HEK293T (cell line): ENCODE results near the gene NEO1.

Source experiments
- CTCF ChIA-PET: fragments of 350-600 bp; formaldehyde crosslinking; extraction: SDS; loops from one replicate; lab custom pipeline; 2021; ENCODE audit warnings: antibody characterized with exemption, inconsistent platforms; lab: Yijun Ruan, JAX
- POLR2A ChIA-PET: fragments of 350-600 bp; formaldehyde crosslinking; extraction: SDS; loops from one replicate; lab custom pipeline; 2020; ENCODE audit warnings: antibody characterized with exemption, inconsistent platforms; lab: Yijun Ruan, JAX
- DNase-seq: peaks from one replicate; pipeline ENCODE4 v3.0.0; 2012; ENCODE audit warnings: mixed read lengths; ENCODE audit errors: extremely low spot score
- ARNT ChIP-seq: fragments of 450-650 bp; IDR thresholded peaks from 2 replicates; pipeline ENCODE4 v1.6.1; 2017; ENCODE audit warnings: mild to moderate bottlenecking
- BHLHE40 ChIP-seq: fragments of 450-650 bp; IDR thresholded peaks from 2 replicates; pipeline ENCODE4 v1.6.1; 2016; ENCODE audit warnings: mild to moderate bottlenecking, moderate library complexity, borderline replicate concordance
- CTBP1 ChIP-seq: fragments of 450-650 bp; IDR thresholded peaks from 2 replicates; pipeline ENCODE4 v1.6.1; 2016; ENCODE audit warnings: borderline replicate concordance
- ELF4 ChIP-seq: fragments of 450-650 bp; IDR thresholded peaks from 2 replicates; pipeline ENCODE4 v1.6.1; 2017; ENCODE audit warnings: antibody characterized with exemption
- FOXA1 ChIP-seq: fragments of 450-650 bp; IDR thresholded peaks from 2 replicates; pipeline ENCODE4 v1.6.1; 2016; ENCODE audit warnings: mild to moderate bottlenecking
- FOXK2 ChIP-seq: fragments of 450-650 bp; IDR thresholded peaks from 2 replicates; pipeline ENCODE4 v1.6.1; 2016; ENCODE audit warnings: mild to moderate bottlenecking
- FOXM1 ChIP-seq: fragments of 450-650 bp; IDR thresholded peaks from 2 replicates; pipeline ENCODE4 v1.6.1; 2017; ENCODE audit warnings: mild to moderate bottlenecking, borderline replicate concordance
- HDGF ChIP-seq: fragments of 450-650 bp; IDR thresholded peaks from 2 replicates; pipeline ENCODE4 v1.6.1; 2017; ENCODE audit warnings: antibody characterized with exemption, borderline replicate concordance
- L3MBTL2 ChIP-seq: fragments of 450-650 bp; conservative IDR thresholded peaks from 2 replicates; pipeline ENCODE4 v1.6.1; 2016; ENCODE audit warnings: mild to moderate bottlenecking
- LEF1 ChIP-seq: fragments of 450-650 bp; IDR thresholded peaks from 2 replicates; pipeline ENCODE4 v1.6.1; 2017; ENCODE audit warnings: mild to moderate bottlenecking, borderline replicate concordance
- NFRKB ChIP-seq: fragments of 450-650 bp; IDR thresholded peaks from 2 replicates; pipeline ENCODE4 v1.6.1; 2016; ENCODE audit warnings: mild to moderate bottlenecking, moderate library complexity
- SP1 ChIP-seq: fragments of 450-650 bp; IDR thresholded peaks from 2 replicates; pipeline ENCODE4 v1.6.1; 2017
- SUZ12 ChIP-seq: fragments of 450-650 bp; IDR thresholded peaks from 2 replicates; pipeline ENCODE4 v1.6.1; 2016; ENCODE audit warnings: mild to moderate bottlenecking
- TARDBP ChIP-seq: fragments of 450-650 bp; IDR thresholded peaks from 2 replicates; pipeline ENCODE4 v1.6.1; 2016
- ZNF384 ChIP-seq: fragments of 450-650 bp; IDR thresholded peaks from 2 replicates; pipeline ENCODE4 v1.6.1; 2016
- TF ChIP-seq, protein P1 (sequence below): fragments of 450-650 bp; IDR thresholded peaks from 2 replicates; pipeline ENCODE4 v1.6.1; 2016

Gene NEO1

DNA sequence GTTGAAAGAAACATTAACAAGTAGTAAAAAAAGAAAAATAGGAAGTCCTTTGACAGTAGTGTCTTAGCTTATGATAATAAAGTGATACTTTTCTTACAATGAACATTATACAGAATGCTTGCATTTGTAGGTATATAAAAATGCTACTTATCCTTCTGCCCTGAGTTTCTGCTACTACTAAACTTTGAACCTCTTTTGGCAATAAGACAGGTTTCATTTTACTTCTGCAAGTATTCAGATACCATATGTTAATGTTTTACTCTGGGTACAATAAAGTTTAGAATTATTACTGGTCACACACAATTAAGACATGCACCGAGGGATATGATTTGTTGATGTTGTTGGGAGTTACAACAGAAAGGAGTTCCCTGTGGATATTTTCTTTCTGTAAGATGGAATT, 57.9 kb downstream of the NEO1 start:
- no peak for TF ChIP-seq LEF1
- TF ChIP-seq HDGF = no peak
- TF ChIP-seq FOXA1 = no peak
- no peak for TF ChIP-seq TARDBP
- TF ChIP-seq BHLHE40 = no peak
- TF ChIP-seq ARNT = no peak
- TF ChIP-seq FOXM1 = no peak
- TF ChIP-seq ELF4 = no peak
- TF ChIP-seq SP1 = no peak
- no peak for TF ChIP-seq SUZ12
- TF ChIP-seq, protein P1, sequence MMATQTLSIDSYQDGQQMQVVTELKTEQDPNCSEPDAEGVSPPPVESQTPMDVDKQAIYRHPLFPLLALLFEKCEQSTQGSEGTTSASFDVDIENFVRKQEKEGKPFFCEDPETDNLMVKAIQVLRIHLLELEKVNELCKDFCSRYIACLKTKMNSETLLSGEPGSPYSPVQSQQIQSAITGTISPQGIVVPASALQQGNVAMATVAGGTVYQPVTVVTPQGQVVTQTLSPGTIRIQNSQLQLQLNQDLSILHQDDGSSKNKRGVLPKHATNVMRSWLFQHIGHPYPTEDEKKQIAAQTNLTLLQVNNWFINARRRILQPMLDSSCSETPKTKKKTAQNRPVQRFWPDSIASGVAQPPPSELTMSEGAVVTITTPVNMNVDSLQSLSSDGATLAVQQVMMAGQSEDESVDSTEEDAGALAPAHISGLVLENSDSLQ = no peak
- no peak for TF ChIP-seq ZNF384
- TF ChIP-seq CTBP1 = no peak
- no peak for TF ChIP-seq L3MBTL2
- TF ChIP-seq FOXK2 = no peak
- no peak for TF ChIP-seq NFRKB
- DNase-seq = no peak
- ChIA-PET CTCF (interaction anchor here (0.6 kb wide), 1 partner anchor 97 kb away, joined by 3 read pairs; no protein-coding TSS in a partner anchor), POLR2A (no interaction called here)

DNA sequence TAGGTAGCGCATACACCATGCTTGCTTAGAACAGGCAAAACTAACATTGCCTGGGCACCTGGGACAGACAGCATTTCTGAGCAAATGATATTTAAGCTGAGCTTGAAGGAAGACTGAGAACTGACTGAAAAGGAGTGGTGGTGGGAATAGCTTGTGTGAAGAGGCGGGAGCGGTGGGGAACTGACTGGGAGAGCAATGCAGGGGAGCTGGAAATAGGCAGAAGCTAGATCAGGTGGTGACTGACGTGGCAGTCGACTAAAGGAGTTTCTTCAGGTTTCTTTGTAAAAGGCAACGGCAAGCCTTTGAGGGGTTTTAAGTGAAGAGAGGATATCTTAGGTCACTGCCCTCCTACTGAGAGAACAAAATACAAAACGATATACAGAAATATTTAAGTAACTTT, 61.8 kb downstream of the NEO1 start:
- CTCF ChIA-PET = interaction anchor here (1.0 kb wide), 1 partner anchor 151 kb away, joined by 3 read pairs; no protein-coding TSS in a partner anchor
- POLR2A ChIA-PET = no interaction called here
- peak; percentile 17 for DNase-seq
- TF ChIP-seq ARNT = no peak
- TF ChIP-seq, protein P1 = peak; percentile 57; the same call in 1 of the 2 replicates

DNA sequence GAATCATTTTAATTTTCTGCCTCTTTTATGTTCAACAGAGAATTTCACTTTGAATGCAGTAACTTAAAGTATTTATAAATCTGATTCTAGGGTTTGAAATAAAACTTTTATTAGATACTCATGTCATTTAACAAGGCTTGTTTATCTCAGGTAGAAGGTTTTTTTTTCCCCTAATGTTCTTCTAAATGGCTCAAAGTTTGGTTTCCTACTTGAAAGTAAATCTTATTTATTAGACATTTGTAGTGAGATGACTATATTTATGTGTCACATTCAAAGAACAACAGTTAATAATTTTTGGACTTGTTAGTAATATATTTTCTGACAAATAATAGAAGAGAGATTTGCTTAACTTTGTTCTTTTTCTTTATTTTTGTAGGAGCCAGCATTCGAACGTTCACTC, 63.9 kb downstream of the NEO1 start:
- DNase-seq = no peak
- no peak for TF ChIP-seq SUZ12
- TF ChIP-seq, protein P1 = peak; percentile 70
- TF ChIP-seq ZNF384 = peak; percentile 71; the same call in 1 of the 2 replicates
- CTCF ChIA-PET = interaction anchor here (0.7 kb wide), 1 partner anchor 234 kb away, joined by 5 read pairs; no protein-coding TSS in a partner anchor
- POLR2A ChIA-PET = interaction anchor here (0.6 kb wide), 1 partner anchor 14 kb away, joined by 3 read pairs; no protein-coding TSS in a partner anchor

DNA sequence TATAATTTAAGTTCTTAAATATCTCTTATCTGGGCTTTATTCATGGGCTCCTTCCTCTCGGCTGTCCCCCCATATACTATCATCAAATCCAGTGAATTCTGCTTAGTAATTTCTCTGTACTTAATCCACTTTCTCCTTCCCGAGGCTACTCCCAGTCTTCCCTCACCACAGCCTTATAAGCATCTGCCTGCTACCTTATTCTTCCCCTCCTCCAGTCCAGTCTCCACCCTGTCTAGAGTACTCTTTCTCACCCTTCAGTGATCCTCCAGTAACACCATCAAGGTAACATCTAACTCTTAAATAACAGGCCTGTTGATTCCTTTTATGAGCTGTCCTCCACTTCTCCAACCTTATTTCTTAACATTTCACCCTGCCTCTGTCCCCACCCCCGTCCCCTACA, 65.8 kb downstream of the NEO1 start:
- TF ChIP-seq TARDBP = no peak
- no peak for TF ChIP-seq NFRKB
- TF ChIP-seq ARNT = no peak
- TF ChIP-seq HDGF = no peak
- no peak for DNase-seq
- POLR2A ChIA-PET = no interaction called here
- CTCF ChIA-PET = no interaction called here

DNA sequence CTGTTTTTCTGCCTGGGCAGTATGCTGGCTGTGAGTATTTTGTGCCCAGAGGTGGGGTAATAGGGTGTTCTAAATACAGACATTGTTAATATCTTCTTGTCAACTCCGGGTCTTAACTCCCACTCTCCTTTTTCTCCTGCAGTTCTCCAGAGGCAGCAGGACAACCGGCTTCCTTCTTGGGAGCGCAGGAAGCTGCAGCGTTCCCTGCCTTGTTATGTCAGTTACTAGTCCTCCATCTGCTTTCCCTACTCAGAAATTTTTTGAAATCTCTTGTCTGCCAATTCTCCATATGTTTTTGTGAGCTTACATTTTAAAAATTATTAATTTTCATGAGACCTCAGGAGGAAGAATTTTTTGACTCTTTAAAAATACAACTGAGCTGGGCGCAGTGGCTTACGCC, 67.2 kb downstream of the NEO1 start:
- no peak for TF ChIP-seq NFRKB
- no peak for TF ChIP-seq HDGF
- TF ChIP-seq LEF1 = no peak
- no peak for TF ChIP-seq SP1
- no peak for TF ChIP-seq FOXM1
- no peak for TF ChIP-seq FOXK2
- no peak for TF ChIP-seq ARNT
- TF ChIP-seq FOXA1 = no peak
- TF ChIP-seq ZNF384 = no peak
- no peak for TF ChIP-seq SUZ12
- TF ChIP-seq BHLHE40 = no peak
- no peak for TF ChIP-seq CTBP1
- TF ChIP-seq ELF4 = no peak
- TF ChIP-seq L3MBTL2 = no peak
- TF ChIP-seq TARDBP = no peak
- TF ChIP-seq, protein P1 = no peak
- CTCF ChIA-PET = interaction anchor here (1.3 kb wide), 1 partner anchor 27 kb away, joined by 3 read pairs; no protein-coding TSS in a partner anchor
- DNase-seq = no peak
- POLR2A ChIA-PET = no interaction called here

DNA sequence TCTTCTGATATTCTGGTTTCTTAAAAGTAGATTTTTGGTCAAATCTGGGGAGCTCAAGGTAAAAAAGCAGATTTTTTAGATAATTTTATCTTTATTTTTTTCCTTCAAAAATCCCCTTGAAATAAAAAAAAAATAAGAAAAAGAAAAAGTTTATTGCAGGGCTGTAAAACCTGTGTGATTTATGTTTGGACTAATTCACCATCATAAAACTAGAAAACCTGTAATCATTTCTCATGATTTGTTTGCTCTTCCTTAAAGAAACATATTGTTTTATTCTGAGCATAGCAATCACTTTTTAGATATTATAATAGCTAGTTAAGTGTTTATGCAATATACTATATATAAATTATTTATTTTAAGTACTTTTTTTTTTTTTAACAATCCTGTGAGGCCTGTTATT, 68.0 kb downstream of the NEO1 start:
- TF ChIP-seq, protein P1 = peak; percentile 78
- TF ChIP-seq ZNF384 = peak; percentile 73
- no peak for TF ChIP-seq BHLHE40
- ChIA-PET CTCF (interaction anchor here (1.3 kb wide), 1 partner anchor 28 kb away, joined by 3 read pairs; no protein-coding TSS in a partner anchor), POLR2A (no interaction called here)
- no peak for DNase-seq
